ENCODE data around the gene BLVRA. TPM values are rescaled to one million over a fixed set of nuclear protein-coding genes. Genes with fewer than 3 reads are reported as not detected.
A peak's percentile ranks its signal among the peaks of the same experiment; 100 is the strongest.

The BLVRA gene
- total and polyA plus RNA-seq, 7 experiments from 2014 or later: 11.2 to 41.2 (median 28.2) TPM

DNA sequence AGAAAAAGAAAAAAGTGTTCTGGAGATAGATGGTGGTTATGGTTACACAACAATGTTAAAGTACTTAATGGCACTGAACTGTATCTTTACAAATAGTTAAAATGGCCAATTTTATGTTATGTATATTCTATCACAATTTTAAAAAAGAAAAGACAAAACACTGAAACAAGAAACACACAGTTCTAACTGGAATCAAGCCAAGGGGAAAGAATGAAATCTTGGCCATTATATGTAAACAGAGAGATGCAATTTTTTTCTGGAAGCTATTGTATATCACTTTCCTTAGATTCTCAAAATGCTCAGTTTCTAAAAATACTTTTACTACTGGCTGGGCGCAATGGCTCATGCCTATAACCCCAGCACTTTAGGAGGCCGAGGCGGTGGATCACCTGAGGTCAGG is 33.2 kb upstream of the BLVRA start:
- Mint-ChIP-seq H3K36me3 (peaks cover 0 to 16% (median 3%) of the 10 kb centered on the region in 5 donors), H3K4me3 (no peak overlapping the region), H3K9me3 (no peaks in the 10 kb centered on the region), H3K27me3 (no peaks in the 10 kb centered on the region), H3K4me1 (peaks cover 33 to 81% (median 56%) of the 10 kb centered on the region in 7 donors), H3K27ac (no peak overlapping the region)
- Histone ChIP-seq H3K4me3 (ENCODE audit: low read length) (no peak overlapping the region), H3K36me3 (ENCODE audit: control insufficient read depth in 2 of 3, insufficient read depth in 3 of 3, low read length in 3 of 3) (peaks cover 0 to 4% (median 0%) of the 10 kb centered on the region in 3 experiments), H3K27ac (ENCODE audit: low read depth, low read length) (no peak overlapping the region), H3K27me3 (ENCODE audit: control insufficient read depth in 2 of 2, insufficient read depth in 2 of 2, low read length in 2 of 2) (no peaks in the 10 kb centered on the region), H3K4me1 (ENCODE audit: control insufficient read depth in 2 of 2, insufficient read depth in 2 of 2, low read length in 2 of 2) (peaks cover 15 to 24% of the 10 kb centered on the region in 2 donors), H3K9me3 (ENCODE audit: control insufficient read depth in 2 of 3, low read length in 3 of 3) (no peaks in the 10 kb centered on the region)
- ChIA-PET CTCF (interaction anchor here (1.1 to 1.6 kb wide), 2 partner anchors 25 to 143 kb away, joined by 5 to 8 read pairs; partner anchors contain the start of gene STK17A), POLR2A (interaction anchor here (0.6 to 1.0 kb wide), 2 partner anchors 35 to 143 kb away, joined by 3 read pairs; partner anchors contain the start of gene STK17A)
- intact Hi-C loops (cut with micrococcal nuclease): loop anchor here in 1 of 2 donors (10.0 kb wide), 1 partner anchor 270 kb away; no protein-coding TSS in a partner anchor
- DNase-seq: no peak
- ATAC-seq: no peak

DNA sequence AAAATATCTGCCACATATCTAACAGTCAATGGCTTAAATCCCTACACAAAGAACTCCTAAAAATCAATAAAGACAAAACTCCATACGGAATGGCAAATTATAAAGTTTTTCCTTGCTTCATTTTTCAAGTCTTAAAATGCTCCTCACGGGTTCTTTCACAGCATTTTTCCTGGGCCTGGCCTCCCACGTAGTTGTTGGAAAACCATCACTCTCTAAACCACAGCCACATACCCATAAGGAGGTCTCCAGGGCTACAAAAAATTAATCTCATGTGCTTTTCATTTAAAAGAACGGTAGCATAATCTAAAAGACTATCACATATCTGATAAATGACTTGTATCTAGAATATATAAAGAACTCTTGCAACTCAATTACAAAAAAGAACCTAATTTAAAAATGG is 32.0 kb upstream of the BLVRA start:
- peaks cover 0 to 4% (median 0%) of the 10 kb centered on the region in 3 experiments for H3K36me3 ChIP-seq (ENCODE audit: control insufficient read depth in 2 of 3, insufficient read depth in 3 of 3, low read length in 3 of 3)
- Mint-ChIP-seq H3K9me3 (no peaks in the 10 kb centered on the region), H3K36me3 (peaks cover 0 to 16% (median 3%) of the 10 kb centered on the region in 5 donors), H3K4me1 (peaks cover 30 to 72% (median 53%) of the 10 kb centered on the region in 7 donors), H3K27me3 (no peaks in the 10 kb centered on the region), H3K4me3 (peak overlapping the region in 9 of 10 donors; percentile 3 to 96 (median 81)), H3K27ac (peak overlapping the region in 2 of 9 donors; percentile 36 to 58)
- DNase-seq: no peak
- no peak overlapping the region for H3K4me3 ChIP-seq (ENCODE audit: low read length)
- no peaks in the 10 kb centered on the region for H3K9me3 ChIP-seq (ENCODE audit: control insufficient read depth in 2 of 3, low read length in 3 of 3)
- no peaks in the 10 kb centered on the region for H3K27me3 ChIP-seq (ENCODE audit: control insufficient read depth in 2 of 2, insufficient read depth in 2 of 2, low read length in 2 of 2)
- ATAC-seq: no peak
- POLR2A ChIA-PET: no interaction called here
- H3K4me1 ChIP-seq (ENCODE audit: control insufficient read depth in 2 of 2, insufficient read depth in 2 of 2, low read length in 2 of 2): peaks cover 15 to 24% of the 10 kb centered on the region in 2 donors
- H3K27ac ChIP-seq (ENCODE audit: low read depth, low read length): no peak overlapping the region
- intact Hi-C loops (cut with micrococcal nuclease): loop anchor here in 1 of 2 donors (10.0 kb wide), 1 partner anchor 272 kb away; no protein-coding TSS in a partner anchor
- CTCF ChIA-PET: interaction anchor here (1.1 to 1.6 kb wide), 2 partner anchors 26 to 144 kb away, joined by 5 to 8 read pairs; partner anchors contain the start of gene STK17A

DNA sequence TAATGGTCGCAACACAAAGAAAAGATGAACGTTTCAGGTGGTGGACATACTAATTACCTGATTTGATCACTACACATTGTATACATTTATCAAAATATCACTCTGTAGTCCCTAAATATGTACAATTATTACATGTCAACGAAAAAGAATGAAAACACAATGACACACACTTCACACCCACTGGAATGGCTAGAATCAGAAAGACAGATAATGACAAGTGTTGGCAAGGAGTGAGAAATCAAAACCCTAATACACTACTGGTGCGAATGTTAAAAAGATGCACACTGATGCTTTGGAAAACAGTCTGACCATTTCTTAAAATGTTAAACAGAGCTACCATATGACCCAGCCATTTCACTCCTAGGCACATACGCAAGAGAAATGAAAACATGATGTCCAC is 31.5 kb upstream of the BLVRA start:
- Histone ChIP-seq H3K9me3 (ENCODE audit: control insufficient read depth in 2 of 3, low read length in 3 of 3) (no peaks in the 10 kb centered on the region), H3K27ac (ENCODE audit: low read depth, low read length) (no peak overlapping the region), H3K4me3 (ENCODE audit: low read length) (no peak overlapping the region), H3K36me3 (ENCODE audit: control insufficient read depth in 2 of 3, insufficient read depth in 3 of 3, low read length in 3 of 3) (peaks cover 0 to 4% (median 0%) of the 10 kb centered on the region in 3 experiments), H3K4me1 (ENCODE audit: control insufficient read depth in 2 of 2, insufficient read depth in 2 of 2, low read length in 2 of 2) (peaks cover 15 to 24% of the 10 kb centered on the region in 2 donors), H3K27me3 (ENCODE audit: control insufficient read depth in 2 of 2, insufficient read depth in 2 of 2, low read length in 2 of 2) (no peaks in the 10 kb centered on the region)
- intact Hi-C loops (cut with micrococcal nuclease): loop anchor here in 1 of 2 donors (10.0 kb wide), 1 partner anchor 272 kb away; no protein-coding TSS in a partner anchor
- Mint-ChIP-seq H3K9me3 (no peaks in the 10 kb centered on the region), H3K27ac (peak overlapping the region in 6 of 9 donors; percentile 23 to 72 (median 53)), H3K4me3 (peak overlapping the region; percentile 57 to 96 (median 86)), H3K27me3 (no peaks in the 10 kb centered on the region), H3K4me1 (peaks cover 30 to 70% (median 52%) of the 10 kb centered on the region in 7 donors), H3K36me3 (peaks cover 0 to 16% (median 3%) of the 10 kb centered on the region in 5 donors)
- POLR2A ChIA-PET: no interaction called here
- DNase-seq (no peak), ATAC-seq (no peak)
- CTCF ChIA-PET: no interaction called here

DNA sequence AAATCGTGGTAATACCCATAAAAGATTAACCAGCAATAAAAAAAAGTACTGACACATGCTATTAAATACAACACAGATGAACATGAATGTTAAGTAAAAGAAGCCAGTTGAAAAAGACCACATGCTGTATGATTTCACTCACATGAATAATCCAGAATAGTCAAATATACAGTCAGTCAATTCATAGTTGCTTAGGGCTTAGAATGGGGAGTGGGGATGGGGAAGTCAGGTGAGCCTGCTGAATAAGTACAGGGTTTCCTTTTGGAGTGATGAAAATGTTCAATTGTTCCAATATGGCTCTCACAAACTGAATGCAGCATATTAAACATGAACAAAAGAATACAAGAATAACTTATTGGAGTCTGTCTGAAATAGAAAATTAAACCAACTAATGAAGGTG is 31.0 kb upstream of the BLVRA start:
- H3K27ac ChIP-seq (ENCODE audit: low read depth, low read length): no peak overlapping the region
- H3K36me3 Mint-ChIP-seq: peaks cover 0 to 16% (median 3%) of the 10 kb centered on the region in 5 donors
- POLR2A ChIA-PET: interaction anchor here (3.5 kb wide), 1 partner anchor 144 kb away, joined by 18 read pairs; the partner anchor contains the start of gene STK17A
- H3K4me1 ChIP-seq (ENCODE audit: control insufficient read depth in 2 of 2, insufficient read depth in 2 of 2, low read length in 2 of 2): peaks cover 15 to 24% of the 10 kb centered on the region in 2 donors
- peak overlapping the region in 6 of 9 donors; percentile 2 to 72 (median 54) for H3K27ac Mint-ChIP-seq
- no peaks in the 10 kb centered on the region for H3K27me3 ChIP-seq (ENCODE audit: control insufficient read depth in 2 of 2, insufficient read depth in 2 of 2, low read length in 2 of 2)
- no peaks in the 10 kb centered on the region for H3K9me3 ChIP-seq (ENCODE audit: control insufficient read depth in 2 of 3, low read length in 3 of 3)
- H3K4me3 Mint-ChIP-seq: peak overlapping the region; percentile 57 to 96 (median 86)
- intact Hi-C loops (cut with micrococcal nuclease): loop anchor here in 1 of 2 donors (10.0 kb wide), 1 partner anchor 273 kb away; no protein-coding TSS in a partner anchor
- H3K36me3 ChIP-seq (ENCODE audit: control insufficient read depth in 2 of 3, insufficient read depth in 3 of 3, low read length in 3 of 3): peaks cover 0 to 4% (median 0%) of the 10 kb centered on the region in 3 experiments
- no peaks in the 10 kb centered on the region for H3K9me3 Mint-ChIP-seq
- peaks cover 30 to 70% (median 52%) of the 10 kb centered on the region in 7 donors for H3K4me1 Mint-ChIP-seq
- no peak for ATAC-seq
- no peak overlapping the region for H3K4me3 ChIP-seq (ENCODE audit: low read length)
- no peak for DNase-seq
- CTCF ChIA-PET: interaction anchor here (0.7 kb wide), 1 partner anchor 145 kb away, joined by 4 read pairs; the partner anchor contains the start of gene STK17A
- no peaks in the 10 kb centered on the region for H3K27me3 Mint-ChIP-seq

DNA sequence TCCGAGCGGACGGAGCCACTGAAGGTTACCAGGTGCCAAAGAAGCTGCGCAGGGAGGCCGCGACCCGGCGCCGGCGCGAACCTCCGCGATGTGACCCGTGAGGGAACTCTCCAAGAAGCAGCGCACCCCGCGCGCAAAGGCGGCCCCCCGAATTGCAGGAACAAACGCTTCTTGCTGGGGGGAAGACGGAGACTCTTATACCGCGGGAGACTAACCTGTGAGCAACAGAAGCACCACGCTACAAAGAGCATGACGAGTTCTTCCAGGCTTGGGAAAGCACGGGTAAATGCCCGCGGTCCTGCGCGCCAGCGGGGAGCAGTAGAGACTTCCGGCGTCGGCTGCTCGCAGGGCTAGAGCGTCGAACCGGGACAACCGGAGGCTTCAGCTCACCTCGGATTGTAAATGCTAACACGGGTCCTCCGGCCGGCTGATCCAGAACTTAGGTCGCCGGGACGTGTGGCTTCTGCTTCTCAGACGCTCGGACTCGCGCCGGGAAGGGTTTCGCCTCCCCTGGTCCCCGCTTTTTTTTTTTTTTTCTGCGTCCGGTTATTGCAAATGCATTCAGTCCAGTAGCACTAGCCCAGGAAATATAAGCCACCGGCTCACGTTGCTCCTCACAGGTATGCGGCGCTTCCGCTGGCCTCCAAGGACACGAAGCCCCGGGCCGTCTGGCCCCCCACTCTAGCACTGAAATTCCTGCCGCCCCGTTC is 29.1 kb upstream of the BLVRA start, which contains the start of gene COA1:
COA1 (minus strand) TSS at position 310 of the 710 bp plus-strand sequence. CDS start 80,909 bp downstream, outside the sequence.
- peak within 1 kb of the TSS; percentile 91 for H3K4me3 ChIP-seq (ENCODE audit: low read length)
- Mint-ChIP-seq H3K27me3 (peaks cover 0 to 4% (median 0%) of the 10 kb centered on the region in 5 donors), H3K4me1 (peaks cover 27 to 57% (median 38%) of the 10 kb centered on the region in 7 donors), H3K9me3 (no peaks in the 10 kb centered on the region), H3K36me3 (peaks cover 0 to 16% (median 3%) of the 10 kb centered on the region in 5 donors), H3K27ac (peak within 1 kb of the TSS; percentile 75 to 95 (median 90)), H3K4me3 (peak within 1 kb of the TSS; percentile 81 to 96 (median 94))
- ChIA-PET CTCF (interaction anchor here (0.6 to 1.5 kb wide), 7 partner anchors 17 to 217 kb away, joined by 3 to 14 read pairs (median 3); partner anchors contain the start of gene STK17A), POLR2A (interaction anchor here (0.8 to 3.5 kb wide), 7 partner anchors 29 to 797 kb away, joined by 3 to 18 read pairs (median 4); partner anchors contain the start of genes BLVRA, MRPL32, PSMA2 and STK17A)
- H3K27me3 ChIP-seq (ENCODE audit: control insufficient read depth in 2 of 2, insufficient read depth in 2 of 2, low read length in 2 of 2): no peaks in the 10 kb centered on the region
- intact Hi-C loops (cut with micrococcal nuclease): loop anchor here (1.0 to 10.0 kb wide), 9 partner anchors 29 to 797 kb away; partner anchors contain the start of genes MRPL32 (in 2 of the 2), PSMA2 (in 2 of the 2), STK17A (in 2 of the 2) and BLVRA (in 1 of the 2)
- DNase-seq (peak; percentile 61 to 85 (median 81)), ATAC-seq (peak; percentile 98)
- H3K9me3 ChIP-seq (ENCODE audit: control insufficient read depth in 2 of 3, low read length in 3 of 3): no peaks in the 10 kb centered on the region
- peaks cover 0 to 4% (median 0%) of the 10 kb centered on the region in 3 experiments for H3K36me3 ChIP-seq (ENCODE audit: control insufficient read depth in 2 of 3, insufficient read depth in 3 of 3, low read length in 3 of 3)
- H3K4me1 ChIP-seq (ENCODE audit: control insufficient read depth in 2 of 2, insufficient read depth in 2 of 2, low read length in 2 of 2): peaks cover 15 to 24% of the 10 kb centered on the region in 2 donors
- H3K27ac ChIP-seq (ENCODE audit: low read depth, low read length): peak within 1 kb of the TSS; percentile 76

DNA sequence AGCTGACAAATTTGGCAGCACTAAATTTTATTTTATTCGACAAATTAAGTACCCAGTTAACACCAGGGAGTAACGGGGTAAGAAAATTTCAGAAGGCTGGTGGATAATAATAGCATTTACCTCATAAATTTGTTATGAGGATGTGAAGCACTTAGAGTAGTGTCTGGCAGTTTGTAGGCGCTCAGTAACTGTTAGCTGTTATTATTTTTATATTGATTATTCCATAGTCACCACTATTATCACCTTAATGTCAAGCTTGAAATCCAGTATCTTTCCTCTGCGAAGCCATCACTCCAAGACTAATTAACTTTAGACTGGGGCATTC is 28.6 kb upstream of the BLVRA start:
- intact Hi-C loops (cut with micrococcal nuclease): loop anchor here (1.0 to 10.0 kb wide), 9 partner anchors 28 to 797 kb away; partner anchors contain the start of genes MRPL32 (in 2 of the 2), PSMA2 (in 2 of the 2), STK17A (in 2 of the 2) and BLVRA (in 1 of the 2)
- peaks cover 0 to 4% (median 0%) of the 10 kb centered on the region in 5 donors for H3K27me3 Mint-ChIP-seq
- DNase-seq: no peak
- ChIA-PET POLR2A (interaction anchor here (0.8 to 3.5 kb wide), 7 partner anchors 28 to 797 kb away, joined by 3 to 18 read pairs (median 4); partner anchors contain the start of genes BLVRA, MRPL32, PSMA2 and STK17A), CTCF (interaction anchor here (0.6 to 1.5 kb wide), 7 partner anchors 17 to 147 kb away, joined by 3 to 14 read pairs (median 3); partner anchors contain the start of gene STK17A)
- ATAC-seq: no peak
- Histone ChIP-seq H3K9me3 (ENCODE audit: control insufficient read depth in 2 of 3, low read length in 3 of 3) (no peaks in the 10 kb centered on the region), H3K27ac (ENCODE audit: low read depth, low read length) (peak overlapping the region; percentile 76), H3K27me3 (ENCODE audit: control insufficient read depth in 2 of 2, insufficient read depth in 2 of 2, low read length in 2 of 2) (no peaks in the 10 kb centered on the region), H3K36me3 (ENCODE audit: control insufficient read depth in 2 of 3, insufficient read depth in 3 of 3, low read length in 3 of 3) (peaks cover 0 to 4% (median 0%) of the 10 kb centered on the region in 3 experiments), H3K4me1 (ENCODE audit: control insufficient read depth in 2 of 2, insufficient read depth in 2 of 2, low read length in 2 of 2) (peaks cover 15 to 24% of the 10 kb centered on the region in 2 donors), H3K4me3 (ENCODE audit: low read length) (peak overlapping the region; percentile 91)
- H3K36me3 Mint-ChIP-seq: peaks cover 0 to 13% (median 0%) of the 10 kb centered on the region in 5 donors
- peaks cover 22 to 52% (median 36%) of the 10 kb centered on the region in 7 donors for H3K4me1 Mint-ChIP-seq
- H3K4me3 Mint-ChIP-seq: peak overlapping the region; percentile 81 to 96 (median 94)
- H3K27ac Mint-ChIP-seq: peak overlapping the region; percentile 75 to 95 (median 90)
- H3K9me3 Mint-ChIP-seq: no peaks in the 10 kb centered on the region
